ENCODE measurements around the gene PLCD1.

GRCh38 chr3:38015984-38016383, 13.5 kb downstream of the PLCD1 start:
- TF ChIP-seq CREB1 (IDR thresholded peaks at IDR 0.05): no peak
- TF ChIP-seq POLR2A (IDR thresholded peaks at IDR 0.05; ENCODE audit: control extremely low read depth in 1 of 2, low read depth in 2 of 2, low read length in 2 of 2): no peak
- TF ChIP-seq CTCF (IDR thresholded peaks at IDR 0.05; ENCODE audit: control extremely low read depth in 1 of 3, insufficient read depth in 1 of 3, low read depth in 1 of 3, low read length in 3 of 3): no peak
